OCI-LY1 (cell line): ENCODE measurements around the gene MTUS2.

Experiments used
- H2AFZ ChIP-seq: fragments of 200-600 bp; sonication (generic), shearing (Covaris generic); 2 replicates; pipeline ENCODE4 v1.6.0; 2014; ENCODE audit warnings: antibody characterized with exemption, mild to moderate bottlenecking, low read length
- H3F3A ChIP-seq: fragments of 200-600 bp; sonication (generic), shearing (Covaris generic); 2 replicates; pipeline ENCODE4 v1.6.0; 2014; ENCODE audit warnings: mild to moderate bottlenecking, antibody characterized with exemption, low read length, moderate library complexity; ENCODE audit not compliant: insufficient read depth
- H3K27ac ChIP-seq: fragments of 200-600 bp; sonication (generic); 2 replicates; pipeline ENCODE4 v1.5.1; 2014; ENCODE audit warnings: low read length, mixed run types, mild to moderate bottlenecking, low read depth; ENCODE audit not compliant: poor library complexity, severe bottlenecking
- H3K27me3 ChIP-seq: fragments of 200-600 bp; sonication (generic); 2 replicates; pipeline ENCODE4 v1.6.0; 2014; ENCODE audit warnings: antibody characterized with exemption, mild to moderate bottlenecking, low read length, moderate library complexity; ENCODE audit not compliant: insufficient read depth
- H3K36me3 ChIP-seq: fragments of 200-600 bp; sonication (generic); 2 replicates; pipeline ENCODE4 v1.6.1; 2014; ENCODE audit warnings: mild to moderate bottlenecking, antibody characterized with exemption, low read length, moderate library complexity, mixed read lengths; ENCODE audit not compliant: insufficient read depth
- H3K4me1 ChIP-seq: fragments of 200-600 bp; sonication (generic); 2 replicates; pipeline ENCODE4 v1.5.1; 2014; ENCODE audit warnings: mild to moderate bottlenecking, low read length, moderate library complexity; ENCODE audit not compliant: insufficient read depth, severe bottlenecking
- H3K4me2 ChIP-seq: fragments of 200-600 bp; sonication (generic), shearing (Covaris generic); 2 replicates; pipeline ENCODE4 v1.6.1; 2014; ENCODE audit warnings: low read length
- H3K4me3 ChIP-seq: fragments of 200-600 bp; sonication (generic); 2 replicates; pipeline ENCODE4 v1.5.1; 2014; ENCODE audit warnings: low read length, low read depth, mild to moderate bottlenecking, mixed read lengths; ENCODE audit not compliant: poor library complexity, severe bottlenecking
- H3K79me2 ChIP-seq: fragments of 200-600 bp; shearing (Covaris generic); 2 replicates; pipeline ENCODE4 v1.6.1; 2016; ENCODE audit warnings: mixed run types, low read length, mixed read lengths; ENCODE audit not compliant: insufficient read depth
- H3K9ac ChIP-seq: fragments of 200-600 bp; sonication (generic), shearing (Covaris generic); 2 replicates; pipeline ENCODE4 v1.6.1; 2014; ENCODE audit warnings: mild to moderate bottlenecking, low read length, mixed read lengths
- H3K9me2 ChIP-seq: fragments of 200-600 bp; sonication (generic), shearing (Covaris generic); 2 replicates; pipeline ENCODE4 v1.6.1; 2014; ENCODE audit warnings: low read depth, mild to moderate bottlenecking, low read length, mixed read lengths
- H3K9me3 ChIP-seq: fragments of 200-600 bp; shearing (Covaris generic); 2 replicates; pipeline ENCODE4 v1.6.1; 2014; ENCODE audit warnings: low read length, mixed read lengths
- H4K20me1 ChIP-seq: fragments of 200-600 bp; sonication (generic), shearing (Covaris generic); 2 replicates; pipeline ENCODE4 v1.6.0; 2016; ENCODE audit warnings: mild to moderate bottlenecking, low read length; ENCODE audit not compliant: insufficient read depth
- CTCF ChIP-seq: fragments of 200-600 bp; sonication (generic), shearing (Covaris generic); IDR thresholded peaks from 2 replicates; pipeline ENCODE4 v1.5.1; 2017; ENCODE audit warnings: mild to moderate bottlenecking, antibody characterized with exemption, low read length, moderate library complexity, mixed read lengths
- EZH2 ChIP-seq: fragments of 200-600 bp; sonication (generic), shearing (Covaris generic); IDR thresholded peaks from 2 replicates; pipeline ENCODE4 v1.8.0; 2017; ENCODE audit warnings: borderline replicate concordance, mixed run types, mild to moderate bottlenecking, antibody characterized with exemption, low read length, moderate library complexity, mixed read lengths

MTUS2 gene

GRCh38 chr13:29266261-29266660 lies 446.1 kb downstream of the MTUS2 start:
- Histone ChIP-seq H3K4me2 (no peak overlapping the region), H3K9me3 (no peaks in the 10 kb centered on the region), H3K4me3 (no peak overlapping the region), H3K79me2 (no peaks in the 10 kb centered on the region), H4K20me1 (no peaks in the 10 kb centered on the region), H3K9me2 (no peaks in the 10 kb centered on the region), H3K9ac (no peak overlapping the region), H3K4me1 (no peaks in the 10 kb centered on the region), H3K27me3 (no peaks in the 10 kb centered on the region), H3K36me3 (no peaks in the 10 kb centered on the region), H3K27ac (no peak overlapping the region), H3F3A (no peaks in the 10 kb centered on the region), H2AFZ (no peak overlapping the region)
- TF ChIP-seq EZH2 (no peak), CTCF (peak; percentile 10; the same call in 1 of the 2 replicates)

DNA sequence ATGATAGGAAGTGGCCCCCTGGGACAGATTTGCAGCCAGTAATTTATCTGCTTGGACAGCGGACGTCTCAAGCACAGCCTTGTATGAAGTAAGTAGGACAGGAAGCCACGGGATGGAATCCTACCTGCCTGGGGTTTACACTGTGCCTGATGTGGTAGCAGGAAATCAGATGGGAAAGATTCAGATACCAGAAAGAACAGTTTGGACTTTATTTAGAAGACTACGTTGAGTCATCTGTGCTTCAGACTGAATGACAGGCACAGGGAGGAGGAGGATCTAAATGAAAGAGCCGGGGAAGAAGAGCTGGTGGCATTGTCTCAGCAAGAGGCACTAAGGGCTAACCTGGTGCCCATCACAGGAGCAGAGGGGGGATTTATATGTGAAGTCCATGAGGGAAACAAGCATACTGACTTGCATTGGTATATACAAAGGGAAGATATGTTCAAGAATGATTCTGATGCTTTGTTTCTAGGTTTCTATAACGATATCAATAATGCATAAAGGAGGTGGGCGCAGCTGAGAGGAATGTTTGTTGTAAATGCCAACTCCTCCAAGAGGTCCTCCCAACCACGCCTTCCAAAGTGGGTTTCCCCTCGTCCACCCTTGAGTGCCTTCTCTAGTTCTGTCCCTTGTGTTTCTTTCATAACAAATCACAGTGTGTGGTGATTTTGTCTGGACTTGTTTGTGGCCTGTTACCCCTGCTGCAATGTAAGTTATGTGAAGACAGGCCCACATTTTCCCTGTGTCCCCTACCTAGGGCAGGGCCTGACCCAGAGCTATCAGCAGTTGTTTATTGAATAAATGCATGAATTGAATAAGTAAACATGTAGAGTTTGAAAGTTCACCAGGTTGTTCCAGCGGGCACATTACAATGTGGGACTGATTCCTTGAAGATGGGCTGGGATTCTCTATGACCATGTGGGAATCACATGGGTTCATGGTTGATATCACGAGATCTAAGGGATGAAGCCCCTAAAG lies 446.9 kb downstream of the MTUS2 start:
- H3K79me2 ChIP-seq = no peaks in the 10 kb centered on the region
- H3K27ac ChIP-seq = no peak overlapping the region
- H3F3A ChIP-seq = no peaks in the 10 kb centered on the region
- no peaks in the 10 kb centered on the region for H3K27me3 ChIP-seq
- H3K4me2 ChIP-seq = no peak overlapping the region
- no peaks in the 10 kb centered on the region for H3K4me1 ChIP-seq
- TF ChIP-seq CTCF (no peak), EZH2 (no peak)
- H3K4me3 ChIP-seq = no peak overlapping the region
- no peaks in the 10 kb centered on the region for H3K36me3 ChIP-seq
- H4K20me1 ChIP-seq = no peaks in the 10 kb centered on the region
- H3K9me3 ChIP-seq = no peaks in the 10 kb centered on the region
- no peak overlapping the region for H3K9ac ChIP-seq
- no peak overlapping the region for H2AFZ ChIP-seq
- H3K9me2 ChIP-seq = no peaks in the 10 kb centered on the region

GRCh38 chr13:29270271-29270985 lies 450.3 kb downstream of the MTUS2 start:
- Histone ChIP-seq H3K9me3 (no peaks in the 10 kb centered on the region), H3K4me2 (no peak overlapping the region), H3K27me3 (no peaks in the 10 kb centered on the region), H4K20me1 (no peaks in the 10 kb centered on the region), H3K36me3 (no peaks in the 10 kb centered on the region), H3K79me2 (no peaks in the 10 kb centered on the region), H3K27ac (no peak overlapping the region), H3K9ac (no peak overlapping the region), H3K4me3 (no peak overlapping the region), H3K4me1 (no peaks in the 10 kb centered on the region), H3F3A (no peaks in the 10 kb centered on the region), H3K9me2 (no peaks in the 10 kb centered on the region), H2AFZ (no peak overlapping the region)
- TF ChIP-seq CTCF (no peak), EZH2 (no peak)
